ENCODE data around the gene TBC1D17. TPM values are rescaled to one million over a fixed set of nuclear protein-coding genes. Genes with fewer than 3 reads are reported as not detected.

TBC1D17 gene
- polyA plus RNA-seq, 1 donor (not counting 4 experiments of a cell fraction or from before 2014, with no cell fraction given) = 9.4 TPM

DNA sequence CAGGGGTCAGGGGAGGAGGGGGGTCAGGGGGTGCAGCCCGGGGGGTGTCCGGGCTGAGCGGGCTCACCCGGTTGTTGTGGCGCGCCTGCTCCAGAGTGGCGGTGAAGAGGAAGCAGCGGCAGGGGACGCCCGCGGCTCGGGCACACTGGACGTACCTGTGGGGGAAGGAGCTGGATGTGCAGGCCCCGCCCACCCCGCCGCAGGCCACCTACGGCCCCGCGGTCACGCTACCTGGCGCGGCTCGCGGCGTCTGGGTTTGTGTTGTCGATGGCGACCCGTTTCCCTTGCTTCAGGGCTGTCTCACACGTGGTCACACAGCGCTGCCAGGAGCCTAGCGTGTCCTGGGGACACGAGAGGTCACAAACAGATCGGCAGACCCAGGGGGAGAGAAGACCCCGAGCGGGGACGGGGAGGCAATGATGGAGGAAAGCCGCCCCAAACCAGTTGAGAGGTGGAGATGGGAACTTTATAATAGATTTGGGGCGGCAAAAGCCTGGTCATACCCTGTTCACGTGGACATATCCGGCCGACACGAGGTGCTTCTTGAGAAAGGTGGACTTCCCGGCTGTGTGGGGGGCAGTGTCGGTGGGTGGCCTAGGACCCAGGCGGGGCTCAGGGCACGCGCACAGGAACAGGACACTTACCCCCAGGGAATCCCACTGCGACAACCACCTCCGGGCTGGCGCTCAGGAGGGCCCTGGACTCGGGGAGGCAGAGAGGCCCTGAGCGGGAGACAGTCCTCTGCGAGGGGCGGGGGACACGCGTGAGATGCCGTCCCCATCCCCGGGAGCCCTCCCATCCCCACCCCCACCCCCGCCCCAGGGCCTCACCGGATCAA, 15.7 kb upstream of the TBC1D17 start:
- Histone ChIP-seq H4K20me1 (ENCODE audit: control insufficient read depth, extremely low read depth, insufficient read depth, low read length) (peaks cover 11% of the 10 kb centered on the region), H2AFZ (ENCODE audit: control insufficient read depth, low read length) (no peak overlapping the region), H3K79me2 (ENCODE audit: control insufficient read depth, insufficient read depth, low read length) (peaks cover 36% of the 10 kb centered on the region), H3K36me3 (ENCODE audit: control insufficient read depth in 2 of 2, extremely low read depth in 1 of 2, insufficient read depth in 2 of 2, low read length in 2 of 2) (peaks cover 26 to 52% of the 10 kb centered on the region in 2 experiments), H3K27me3 (ENCODE audit: control insufficient read depth, extremely low read depth, insufficient read depth, low read length) (no peaks in the 10 kb centered on the region), H3K9me1 (ENCODE audit: control insufficient read depth, extremely low read depth, insufficient read depth, low read length) (no peaks in the 10 kb centered on the region), H3K9ac (ENCODE audit: control insufficient read depth, extremely low read depth, insufficient read depth, low read length) (no peak overlapping the region), H3K4me3 (ENCODE audit: control insufficient read depth in 2 of 3, extremely low read depth in 1 of 3, insufficient read depth in 2 of 3, low read depth in 1 of 3, low read length in 3 of 3) (no peak overlapping the region), H3K27ac (ENCODE audit: control insufficient read depth, insufficient read depth, low read length) (no peak overlapping the region), H3K4me2 (ENCODE audit: control insufficient read depth, extremely low read depth, insufficient read depth, low read depth, low read length) (no peak overlapping the region), H3K9me3 (ENCODE audit: control insufficient read depth, low read depth, low read length) (no peaks in the 10 kb centered on the region), H3K4me1 (ENCODE audit: control insufficient read depth, extremely low read depth, insufficient read depth, low read length) (peaks cover 23% of the 10 kb centered on the region)
- DNase-seq (ENCODE audit: low read depth, low spot score) = no peak
- TF ChIP-seq EZH2 (IDR thresholded peaks at IDR 0.05; ENCODE audit: low read length) = no peak
- no peak for TF ChIP-seq CTCF (optimal IDR thresholded peaks at IDR 0.05 in 1 of 3, IDR thresholded peaks at IDR 0.05 in 1 of 3, conservative IDR thresholded peaks at IDR 0.05 in 1 of 3; ENCODE audit: extremely low read depth in 1 of 3, insufficient read depth in 2 of 3, low read length in 3 of 3)
- no peak for FAIRE-seq
- dilution Hi-C loops (cut with MboI; ENCODE audit: extremely low pct_ligation_motif_present, low sequenced_read_pairs) = no loop called here

- Histone ChIP-seq H3K4me2 (ENCODE audit: control insufficient read depth, extremely low read depth, insufficient read depth, low read depth, low read length) (no peak overlapping the region), H3K79me2 (ENCODE audit: control insufficient read depth, insufficient read depth, low read length) (peaks cover 37% of the 10 kb centered on the region), H3K4me1 (ENCODE audit: control insufficient read depth, extremely low read depth, insufficient read depth, low read length) (peaks cover 23% of the 10 kb centered on the region), H3K27me3 (ENCODE audit: control insufficient read depth, extremely low read depth, insufficient read depth, low read length) (no peaks in the 10 kb centered on the region), H3K9ac (ENCODE audit: control insufficient read depth, extremely low read depth, insufficient read depth, low read length) (no peak overlapping the region), H4K20me1 (ENCODE audit: control insufficient read depth, extremely low read depth, insufficient read depth, low read length) (peaks cover 11% of the 10 kb centered on the region), H3K9me1 (ENCODE audit: control insufficient read depth, extremely low read depth, insufficient read depth, low read length) (no peaks in the 10 kb centered on the region), H3K36me3 (ENCODE audit: control insufficient read depth in 2 of 2, extremely low read depth in 1 of 2, insufficient read depth in 2 of 2, low read length in 2 of 2) (peaks cover 21 to 50% of the 10 kb centered on the region in 2 experiments), H3K4me3 (ENCODE audit: control insufficient read depth in 2 of 3, extremely low read depth in 1 of 3, insufficient read depth in 2 of 3, low read depth in 1 of 3, low read length in 3 of 3) (no peak overlapping the region), H3K27ac (ENCODE audit: control insufficient read depth, insufficient read depth, low read length) (no peak overlapping the region), H2AFZ (ENCODE audit: control insufficient read depth, low read length) (no peak overlapping the region), H3K9me3 (ENCODE audit: control insufficient read depth, low read depth, low read length) (no peaks in the 10 kb centered on the region)
- dilution Hi-C loops (cut with MboI; ENCODE audit: extremely low pct_ligation_motif_present, low sequenced_read_pairs) = no loop called here
- no peak for TF ChIP-seq EZH2 (IDR thresholded peaks at IDR 0.05; ENCODE audit: low read length)
- peak in 2 of 3 experiments; percentile 11 to 41 for TF ChIP-seq CTCF (optimal IDR thresholded peaks at IDR 0.05 in 1 of 3, IDR thresholded peaks at IDR 0.05 in 1 of 3, conservative IDR thresholded peaks at IDR 0.05 in 1 of 3; ENCODE audit: extremely low read depth in 1 of 3, insufficient read depth in 2 of 3, low read length in 3 of 3)
- DNase-seq (ENCODE audit: low read depth, low spot score) (no peak), FAIRE-seq (no peak)
Measured at GRCh38 chr19:49862391-49863253, 14.9 kb upstream of the TBC1D17 start.
